ENCODE data around the gene CALCOCO1.

Gene CALCOCO1

DNA sequence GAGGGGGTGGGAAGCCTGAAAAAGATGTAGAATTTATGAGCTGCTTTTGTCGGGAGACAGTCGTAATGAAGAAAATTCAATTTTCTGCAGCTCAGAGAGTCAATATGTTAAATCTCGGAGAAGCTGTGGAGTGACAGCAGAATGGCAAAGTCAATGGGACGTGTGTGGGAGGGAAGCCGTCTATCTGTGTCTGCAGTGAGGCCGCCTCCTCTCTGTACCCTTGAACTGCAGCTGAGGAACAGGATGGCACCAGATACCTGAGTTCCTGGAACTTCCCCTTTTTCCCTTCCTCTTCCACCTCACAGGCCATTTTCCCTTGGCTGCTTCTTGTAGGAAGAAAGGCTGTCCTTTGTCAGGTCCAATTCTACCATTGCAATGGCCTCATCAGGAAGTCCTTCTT is 9.3 kb upstream of the CALCOCO1 start:
- H3K79me2 ChIP-seq (ENCODE audit: insufficient read depth, low read length), result no peaks in the 10 kb centered on the region
- H3K4me2 ChIP-seq (ENCODE audit: low read depth, low read length, poor library complexity, severe bottlenecking), result no peak overlapping the region
- no peaks in the 10 kb centered on the region for H3F3A ChIP-seq (ENCODE audit: insufficient read depth)
- TF ChIP-seq, protein P1, sequence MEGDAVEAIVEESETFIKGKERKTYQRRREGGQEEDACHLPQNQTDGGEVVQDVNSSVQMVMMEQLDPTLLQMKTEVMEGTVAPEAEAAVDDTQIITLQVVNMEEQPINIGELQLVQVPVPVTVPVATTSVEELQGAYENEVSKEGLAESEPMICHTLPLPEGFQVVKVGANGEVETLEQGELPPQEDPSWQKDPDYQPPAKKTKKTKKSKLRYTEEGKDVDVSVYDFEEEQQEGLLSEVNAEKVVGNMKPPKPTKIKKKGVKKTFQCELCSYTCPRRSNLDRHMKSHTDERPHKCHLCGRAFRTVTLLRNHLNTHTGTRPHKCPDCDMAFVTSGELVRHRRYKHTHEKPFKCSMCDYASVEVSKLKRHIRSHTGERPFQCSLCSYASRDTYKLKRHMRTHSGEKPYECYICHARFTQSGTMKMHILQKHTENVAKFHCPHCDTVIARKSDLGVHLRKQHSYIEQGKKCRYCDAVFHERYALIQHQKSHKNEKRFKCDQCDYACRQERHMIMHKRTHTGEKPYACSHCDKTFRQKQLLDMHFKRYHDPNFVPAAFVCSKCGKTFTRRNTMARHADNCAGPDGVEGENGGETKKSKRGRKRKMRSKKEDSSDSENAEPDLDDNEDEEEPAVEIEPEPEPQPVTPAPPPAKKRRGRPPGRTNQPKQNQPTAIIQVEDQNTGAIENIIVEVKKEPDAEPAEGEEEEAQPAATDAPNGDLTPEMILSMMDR (IDR thresholded peaks at IDR 0.05; ENCODE audit: insufficient read depth, low read length, poor library complexity, severe bottlenecking), result no peak
- TF ChIP-seq EZH2phosphoT487 (conservative IDR thresholded peaks at IDR 0.05; ENCODE audit: low read length), result no peak
- H2AFZ ChIP-seq (ENCODE audit: low read depth, low read length, severe bottlenecking), result no peak overlapping the region
- no peak overlapping the region for H3K27ac ChIP-seq (ENCODE audit: low read depth, low read length)
- no peaks in the 10 kb centered on the region for H4K20me1 ChIP-seq (ENCODE audit: low read depth, low read length)
- no peaks in the 10 kb centered on the region for H3K27me3 ChIP-seq (ENCODE audit: low read length)
- H3K36me3 ChIP-seq (ENCODE audit: low read length), result no peaks in the 10 kb centered on the region
- no peaks in the 10 kb centered on the region for H3K9me2 ChIP-seq (replicated peaks; ENCODE audit: insufficient read depth, low read length)
- H3K9ac ChIP-seq (ENCODE audit: low read length), result no peak overlapping the region
- H3K9me3 ChIP-seq (ENCODE audit: insufficient read depth, low read length), result no peaks in the 10 kb centered on the region
- no peak overlapping the region for H3K4me3 ChIP-seq (ENCODE audit: insufficient read depth, low read length, poor library complexity, severe bottlenecking)

DNA sequence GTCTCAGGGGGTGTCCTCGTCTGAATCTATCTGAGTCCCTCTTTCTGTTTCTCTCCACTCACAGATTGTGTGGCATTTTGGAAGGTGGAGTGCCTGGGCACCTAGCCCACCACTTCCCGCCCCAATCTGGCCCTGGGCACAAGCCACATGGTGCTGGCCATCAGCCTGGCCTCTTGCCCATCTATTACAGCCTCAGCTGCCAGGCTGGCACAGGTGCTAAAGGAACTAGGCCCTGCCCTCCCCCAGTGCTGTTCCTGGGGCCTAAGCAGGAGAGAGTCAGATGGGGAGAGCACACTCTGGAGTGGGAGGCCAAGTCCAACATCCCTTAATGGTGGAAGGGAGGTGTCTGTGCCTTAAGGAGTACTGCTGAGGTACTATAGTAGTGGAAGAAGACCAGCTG is 8.3 kb upstream of the CALCOCO1 start:
- Histone ChIP-seq H3K27me3 (ENCODE audit: low read length) (no peaks in the 10 kb centered on the region), H3K9me2 (replicated peaks; ENCODE audit: insufficient read depth, low read length) (no peaks in the 10 kb centered on the region), H3K9ac (ENCODE audit: low read length) (no peak overlapping the region), H3K4me2 (ENCODE audit: low read depth, low read length, poor library complexity, severe bottlenecking) (no peak overlapping the region), H2AFZ (ENCODE audit: low read depth, low read length, severe bottlenecking) (no peak overlapping the region), H3K36me3 (ENCODE audit: low read length) (no peaks in the 10 kb centered on the region), H3K4me3 (ENCODE audit: insufficient read depth, low read length, poor library complexity, severe bottlenecking) (no peak overlapping the region), H3K79me2 (ENCODE audit: insufficient read depth, low read length) (no peaks in the 10 kb centered on the region), H4K20me1 (ENCODE audit: low read depth, low read length) (no peaks in the 10 kb centered on the region), H3K9me3 (ENCODE audit: insufficient read depth, low read length) (no peaks in the 10 kb centered on the region), H3F3A (ENCODE audit: insufficient read depth) (no peaks in the 10 kb centered on the region), H3K27ac (ENCODE audit: low read depth, low read length) (no peak overlapping the region)
- no peak for TF ChIP-seq EZH2phosphoT487 (conservative IDR thresholded peaks at IDR 0.05; ENCODE audit: low read length)

DNA sequence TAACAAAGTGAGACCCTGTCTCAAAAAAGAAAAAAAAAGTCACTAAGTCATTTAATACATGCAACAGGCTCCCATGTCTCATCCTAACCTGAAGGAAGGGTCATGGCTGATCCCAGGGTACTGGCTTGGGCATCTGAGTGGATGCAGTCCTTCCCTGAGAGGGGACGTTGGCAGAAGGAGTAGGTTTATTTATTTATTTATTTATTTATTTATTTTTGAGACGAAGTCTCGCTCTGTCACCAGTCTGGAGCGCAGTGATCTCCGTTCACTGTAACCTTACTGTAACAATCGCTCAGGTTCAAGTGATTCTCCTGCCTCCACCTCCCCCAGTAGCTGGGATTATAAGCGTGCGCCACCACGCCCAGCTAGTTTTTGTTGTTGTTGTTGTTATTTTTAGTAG is 7.2 kb upstream of the CALCOCO1 start:
- Histone ChIP-seq H3K9me3 (ENCODE audit: insufficient read depth, low read length) (no peaks in the 10 kb centered on the region), H3K9me2 (replicated peaks; ENCODE audit: insufficient read depth, low read length) (no peaks in the 10 kb centered on the region), H3K4me3 (ENCODE audit: insufficient read depth, low read length, poor library complexity, severe bottlenecking) (no peak overlapping the region), H3K79me2 (ENCODE audit: insufficient read depth, low read length) (no peaks in the 10 kb centered on the region), H3K9ac (ENCODE audit: low read length) (no peak overlapping the region), H3K27me3 (ENCODE audit: low read length) (no peaks in the 10 kb centered on the region), H3F3A (ENCODE audit: insufficient read depth) (no peaks in the 10 kb centered on the region), H3K36me3 (ENCODE audit: low read length) (no peaks in the 10 kb centered on the region), H3K4me2 (ENCODE audit: low read depth, low read length, poor library complexity, severe bottlenecking) (no peak overlapping the region), H4K20me1 (ENCODE audit: low read depth, low read length) (no peaks in the 10 kb centered on the region), H2AFZ (ENCODE audit: low read depth, low read length, severe bottlenecking) (no peak overlapping the region), H3K27ac (ENCODE audit: low read depth, low read length) (no peak overlapping the region)
- no peak for TF ChIP-seq EZH2phosphoT487 (conservative IDR thresholded peaks at IDR 0.05; ENCODE audit: low read length)
- TF ChIP-seq, protein P1 (IDR thresholded peaks at IDR 0.05; ENCODE audit: insufficient read depth, low read length, poor library complexity, severe bottlenecking), result no peak

DNA sequence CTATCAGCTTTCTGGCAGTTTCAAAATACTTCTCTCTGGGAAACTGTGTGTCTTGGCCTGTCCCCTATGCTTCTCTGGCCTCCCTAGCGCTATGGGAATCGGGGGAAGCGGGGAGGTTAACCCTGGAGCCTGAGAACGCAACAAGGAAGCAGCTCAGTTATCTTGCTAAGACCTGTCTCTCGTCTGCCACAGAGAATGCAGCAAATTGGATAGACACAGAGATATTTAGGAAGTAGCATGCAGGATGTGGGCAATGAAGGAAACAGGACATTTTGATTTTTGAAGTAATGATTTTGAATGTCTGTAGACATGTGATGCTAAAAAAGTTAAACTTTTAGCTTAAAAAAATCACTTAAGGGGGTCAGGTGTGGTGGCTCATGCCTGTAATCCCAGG is 6.6 kb upstream of the CALCOCO1 start:
- no peak overlapping the region for H3K4me3 ChIP-seq (ENCODE audit: insufficient read depth, low read length, poor library complexity, severe bottlenecking)
- H3K27me3 ChIP-seq (ENCODE audit: low read length), result no peaks in the 10 kb centered on the region
- TF ChIP-seq EZH2phosphoT487 (conservative IDR thresholded peaks at IDR 0.05; ENCODE audit: low read length), result no peak
- TF ChIP-seq, protein P1 (IDR thresholded peaks at IDR 0.05; ENCODE audit: insufficient read depth, low read length, poor library complexity, severe bottlenecking), result no peak
- no peaks in the 10 kb centered on the region for H3K9me3 ChIP-seq (ENCODE audit: insufficient read depth, low read length)
- H3K27ac ChIP-seq (ENCODE audit: low read depth, low read length), result no peak overlapping the region
- H3F3A ChIP-seq (ENCODE audit: insufficient read depth), result no peaks in the 10 kb centered on the region
- no peaks in the 10 kb centered on the region for H4K20me1 ChIP-seq (ENCODE audit: low read depth, low read length)
- H2AFZ ChIP-seq (ENCODE audit: low read depth, low read length, severe bottlenecking), result no peak overlapping the region
- no peak overlapping the region for H3K9ac ChIP-seq (ENCODE audit: low read length)
- H3K4me2 ChIP-seq (ENCODE audit: low read depth, low read length, poor library complexity, severe bottlenecking), result no peak overlapping the region
- no peaks in the 10 kb centered on the region for H3K9me2 ChIP-seq (replicated peaks; ENCODE audit: insufficient read depth, low read length)
- H3K36me3 ChIP-seq (ENCODE audit: low read length), result no peaks in the 10 kb centered on the region
- no peaks in the 10 kb centered on the region for H3K79me2 ChIP-seq (ENCODE audit: insufficient read depth, low read length)
